SK-N-SH treated with all-trans-retinoic acid at 6 μM for 48 hours (cell line): ENCODE results near the gene OCA2.

Experiments used
- ARNTL ChIP-seq: fragments of 450-650 bp; formaldehyde crosslinking; IDR thresholded peaks from 2 replicates; pipeline ENCODE4 v1.5.0; 2020; ENCODE audit warnings: low read depth, mild to moderate bottlenecking, moderate library complexity, borderline replicate concordance
- BACH2 ChIP-seq: fragments of 250-450 bp; sonication (Bioruptor Pico); IDR thresholded peaks from 2 replicates; pipeline ENCODE4 v1.9.0; 2021; ENCODE audit warnings: mild to moderate bottlenecking, borderline replicate concordance
- CSDC2 ChIP-seq: fragments of 250-450 bp; sonication (Bioruptor Pico); IDR thresholded peaks from 2 replicates; pipeline ENCODE4 v1.5.0; 2020; ENCODE audit warnings: mild to moderate bottlenecking, moderate library complexity
- ESRRG ChIP-seq: fragments of 250-450 bp; sonication (Bioruptor Pico); IDR thresholded peaks from 2 replicates; pipeline ENCODE4 v1.6.1; 2021; ENCODE audit warnings: mild to moderate bottlenecking
- GLIS3 ChIP-seq: fragments of 250-450 bp; sonication (Bioruptor Pico); IDR thresholded peaks from 2 replicates; pipeline ENCODE4 v1.5.0; 2020; ENCODE audit warnings: mild to moderate bottlenecking, moderate library complexity
- ISL1 ChIP-seq: fragments of 250-450 bp; sonication (Bioruptor Pico); IDR thresholded peaks from 2 replicates; pipeline ENCODE4 v2.1.2; 2022; ENCODE audit warnings: mild to moderate bottlenecking, moderate library complexity
- OSR1 ChIP-seq: fragments of 250-450 bp; sonication (Bioruptor Pico); IDR thresholded peaks from 2 replicates; pipeline ENCODE4 v1.8.0; 2022; ENCODE audit warnings: moderate library complexity, mild to moderate bottlenecking, inconsistent platforms
- RARB ChIP-seq: fragments of 250-450 bp; sonication (Bioruptor Pico); IDR thresholded peaks from 2 replicates; pipeline ENCODE4 v1.8.0; 2021; ENCODE audit warnings: mild to moderate bottlenecking, moderate library complexity
- TCF4 ChIP-seq: fragments of 250-450 bp; sonication (Bioruptor Pico); IDR thresholded peaks from 2 replicates; pipeline ENCODE4 v1.8.0; 2021; ENCODE audit warnings: mild to moderate bottlenecking, moderate library complexity, borderline replicate concordance
- ZFP3 ChIP-seq: fragments of 250-450 bp; sonication (Bioruptor Pico); IDR thresholded peaks from 2 replicates; pipeline ENCODE4 v1.5.0; 2020; ENCODE audit warnings: mild to moderate bottlenecking, moderate library complexity
- ZFP30 ChIP-seq: fragments of 450-650 bp; formaldehyde crosslinking; IDR thresholded peaks from 2 replicates; pipeline ENCODE4 v1.5.0; 2022; ENCODE audit warnings: mild to moderate bottlenecking, moderate library complexity
- TF ChIP-seq, protein P1 (sequence below): fragments of 250-450 bp; sonication (Bioruptor Pico); IDR thresholded peaks from 2 replicates; pipeline ENCODE4 v1.5.1; 2020; ENCODE audit warnings: low read depth, mild to moderate bottlenecking, moderate library complexity
- TF ChIP-seq, protein P2 (sequence below): fragments of 250-450 bp; sonication (Bioruptor Pico); IDR thresholded peaks from 2 replicates; pipeline ENCODE4 v1.8.0; 2021; ENCODE audit warnings: low read depth, mild to moderate bottlenecking, moderate library complexity, borderline replicate concordance

DNA sequence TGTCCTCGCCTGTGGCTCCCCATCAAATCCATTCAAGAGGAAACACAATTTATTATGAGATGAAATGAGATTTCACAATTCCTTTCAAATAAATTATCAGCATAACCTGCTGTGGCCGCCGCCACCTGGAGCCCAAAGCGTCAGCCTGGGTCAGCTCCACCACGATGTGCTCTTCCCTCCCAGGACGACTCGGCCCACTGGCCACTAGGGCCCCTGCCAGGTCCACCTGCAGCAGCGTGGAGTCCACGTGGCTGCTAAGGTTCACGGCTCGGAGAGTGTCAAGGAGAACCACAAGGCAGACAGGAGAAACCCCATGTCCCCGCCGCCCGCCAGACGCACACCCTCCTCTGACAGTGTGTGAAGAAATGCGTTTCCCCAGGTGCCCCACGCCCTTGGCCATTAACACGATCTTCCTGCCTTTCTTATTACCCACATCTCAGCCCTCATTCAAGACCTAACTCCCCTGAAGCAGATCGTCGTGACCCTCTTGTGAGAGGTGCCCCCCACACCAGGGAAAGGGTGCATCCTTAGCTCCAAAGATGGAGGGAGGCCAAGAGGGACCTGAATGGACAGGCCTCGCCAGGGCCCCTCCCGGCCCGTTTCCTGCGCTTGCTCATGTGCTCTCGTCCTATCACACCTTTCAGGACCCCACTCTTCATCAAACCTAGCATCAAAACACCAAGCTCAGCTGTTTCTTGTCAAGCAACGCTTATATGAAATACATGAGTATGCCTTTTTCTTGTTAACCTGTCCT lies 80.6 kb downstream of the OCA2 start:
- TF ChIP-seq, protein P1, sequence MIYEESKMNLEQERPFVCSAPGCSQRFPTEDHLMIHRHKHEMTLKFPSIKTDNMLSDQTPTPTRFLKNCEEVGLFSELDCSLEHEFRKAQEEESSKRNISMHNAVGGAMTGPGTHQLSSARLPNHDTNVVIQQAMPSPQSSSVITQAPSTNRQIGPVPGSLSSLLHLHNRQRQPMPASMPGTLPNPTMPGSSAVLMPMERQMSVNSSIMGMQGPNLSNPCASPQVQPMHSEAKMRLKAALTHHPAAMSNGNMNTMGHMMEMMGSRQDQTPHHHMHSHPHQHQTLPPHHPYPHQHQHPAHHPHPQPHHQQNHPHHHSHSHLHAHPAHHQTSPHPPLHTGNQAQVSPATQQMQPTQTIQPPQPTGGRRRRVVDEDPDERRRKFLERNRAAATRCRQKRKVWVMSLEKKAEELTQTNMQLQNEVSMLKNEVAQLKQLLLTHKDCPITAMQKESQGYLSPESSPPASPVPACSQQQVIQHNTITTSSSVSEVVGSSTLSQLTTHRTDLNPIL (CRISPR knock-in tag): no peak
- no peak for TF ChIP-seq BACH2 (CRISPR knock-in tag)
- no peak for TF ChIP-seq GLIS3
- TF ChIP-seq, protein P2, sequence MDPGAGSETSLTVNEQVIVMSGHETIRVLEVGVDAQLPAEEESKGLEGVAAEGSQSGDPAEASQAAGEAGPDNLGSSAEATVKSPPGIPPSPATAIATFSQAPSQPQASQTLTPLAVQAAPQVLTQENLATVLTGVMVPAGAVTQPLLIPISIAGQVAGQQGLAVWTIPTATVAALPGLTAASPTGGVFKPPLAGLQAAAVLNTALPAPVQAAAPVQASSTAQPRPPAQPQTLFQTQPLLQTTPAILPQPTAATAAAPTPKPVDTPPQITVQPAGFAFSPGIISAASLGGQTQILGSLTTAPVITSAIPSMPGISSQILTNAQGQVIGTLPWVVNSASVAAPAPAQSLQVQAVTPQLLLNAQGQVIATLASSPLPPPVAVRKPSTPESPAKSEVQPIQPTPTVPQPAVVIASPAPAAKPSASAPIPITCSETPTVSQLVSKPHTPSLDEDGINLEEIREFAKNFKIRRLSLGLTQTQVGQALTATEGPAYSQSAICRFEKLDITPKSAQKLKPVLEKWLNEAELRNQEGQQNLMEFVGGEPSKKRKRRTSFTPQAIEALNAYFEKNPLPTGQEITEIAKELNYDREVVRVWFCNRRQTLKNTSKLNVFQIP (CRISPR knock-in tag): no peak
- no peak for TF ChIP-seq ZFP30 (CRISPR knock-in tag)
- no peak for TF ChIP-seq OSR1 (CRISPR knock-in tag)
- TF ChIP-seq CSDC2 (CRISPR knock-in tag): no peak
- no peak for TF ChIP-seq ARNTL
- no peak for TF ChIP-seq ISL1 (CRISPR knock-in tag)
- no peak for TF ChIP-seq ZFP3 (CRISPR knock-in tag)
- no peak for TF ChIP-seq TCF4 (CRISPR knock-in tag)
- TF ChIP-seq ESRRG (CRISPR knock-in tag): no peak
- TF ChIP-seq RARB (CRISPR knock-in tag): no peak
